GM15510 (cell line): ENCODE measurements around the gene SPOCK2.

Source experiments
- POLR2A ChIP-seq: IDR thresholded peaks from 3 replicates; pipeline ENCODE4 v1.6.1; 2011; ENCODE audit warnings: borderline replicate concordance; ENCODE audit not compliant: insufficient read length; ENCODE audit errors: extremely low read depth

Gene SPOCK2

GRCh38 chr10:72114706-72115450 is 26.5 kb upstream of the SPOCK2 start:
- TF ChIP-seq POLR2A: no peak

DNA sequence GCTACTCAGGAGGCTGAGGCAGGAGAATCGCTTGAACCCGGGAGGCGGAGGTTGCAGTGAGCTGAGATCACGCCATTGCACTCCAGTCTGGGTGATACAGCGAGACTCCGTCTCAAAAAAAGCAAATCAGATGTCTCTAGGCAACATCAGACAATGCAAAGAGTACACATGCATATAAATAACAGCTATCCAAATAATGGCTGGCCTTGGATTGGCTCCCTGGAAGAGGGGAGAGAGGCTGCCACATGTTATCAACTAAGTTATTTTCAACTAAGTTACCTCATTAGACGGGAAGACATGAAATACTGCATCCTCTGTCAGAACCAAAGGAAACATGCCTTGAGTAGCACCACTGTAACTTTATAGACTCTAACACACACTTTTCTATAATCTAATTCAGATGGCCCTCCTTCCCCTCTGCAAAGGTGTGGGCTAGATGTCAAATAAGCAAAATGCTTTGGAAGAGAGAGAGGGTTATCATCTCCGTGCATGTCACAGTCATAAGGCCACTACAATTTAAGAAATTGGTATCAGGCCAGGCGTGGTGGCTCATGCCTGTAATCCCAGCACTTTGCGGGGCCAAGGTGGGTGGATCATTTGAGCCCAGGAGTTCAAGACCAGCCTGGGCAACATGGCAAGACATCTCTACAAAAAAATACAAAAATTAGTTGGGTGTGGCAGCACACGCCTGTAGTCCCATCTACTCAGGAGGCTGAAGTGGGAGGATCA is 22.5 kb upstream of the SPOCK2 start:
- no peak for TF ChIP-seq POLR2A

- no peak for TF ChIP-seq POLR2A
Observed at GRCh38 chr10:72109636-72110157, 21.3 kb upstream of the SPOCK2 start.

GRCh38 chr10:72108830-72109635 is 20.7 kb upstream of the SPOCK2 start:
- TF ChIP-seq POLR2A: no peak

- TF ChIP-seq POLR2A: no peak
Observed at GRCh38 chr10:72107325-72108003, 19.1 kb upstream of the SPOCK2 start.

DNA sequence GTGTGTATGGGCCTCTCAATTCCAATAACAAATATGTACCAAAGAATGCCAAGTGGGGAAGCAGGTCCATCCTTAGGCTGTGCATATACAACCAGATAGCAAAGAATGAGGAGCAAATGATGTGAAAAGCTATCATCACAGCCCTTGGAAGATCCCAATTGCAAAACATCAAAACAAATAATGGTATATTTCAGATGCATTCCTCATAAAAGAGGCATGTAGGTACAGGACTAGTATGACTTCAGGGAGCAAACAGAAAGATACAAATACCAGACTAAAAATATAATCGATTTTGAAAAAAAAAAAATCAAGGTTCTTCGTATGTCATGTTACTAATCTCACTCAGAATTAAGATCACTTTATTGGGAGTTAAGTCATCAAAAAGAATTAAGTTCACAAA is 18.5 kb upstream of the SPOCK2 start:
- no peak for TF ChIP-seq POLR2A

DNA sequence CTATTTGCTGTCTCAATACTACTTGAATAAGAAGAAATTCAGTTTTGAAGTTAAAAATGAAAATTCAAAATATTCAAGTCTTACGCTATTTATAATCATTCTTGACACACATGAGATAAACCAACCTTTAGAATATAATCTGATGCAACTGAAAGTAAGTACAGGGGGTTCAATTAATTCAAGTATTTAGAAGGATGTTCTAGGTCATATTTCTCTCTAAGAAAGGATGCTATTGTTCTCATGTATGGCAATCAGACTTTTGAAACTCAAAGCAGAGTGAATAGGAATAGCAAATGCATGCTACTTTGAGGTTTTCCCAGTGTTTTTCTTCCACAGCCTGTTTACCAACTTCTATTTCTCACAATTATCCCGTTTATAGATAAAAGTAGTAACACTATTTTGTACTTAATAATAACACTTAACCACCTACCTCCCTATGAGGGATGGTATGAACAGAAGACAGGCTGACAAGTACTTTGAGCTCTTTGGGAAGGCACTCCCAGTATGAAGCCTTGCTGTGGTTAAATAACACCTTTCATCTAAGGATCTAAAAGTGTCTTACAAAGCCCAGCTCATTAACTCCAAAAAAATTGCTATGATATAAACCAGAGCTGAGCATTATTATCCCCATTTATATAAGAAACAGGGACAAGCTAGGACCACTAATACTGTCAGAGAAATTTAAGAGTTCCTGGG is 18.0 kb upstream of the SPOCK2 start:
- TF ChIP-seq POLR2A: no peak

DNA sequence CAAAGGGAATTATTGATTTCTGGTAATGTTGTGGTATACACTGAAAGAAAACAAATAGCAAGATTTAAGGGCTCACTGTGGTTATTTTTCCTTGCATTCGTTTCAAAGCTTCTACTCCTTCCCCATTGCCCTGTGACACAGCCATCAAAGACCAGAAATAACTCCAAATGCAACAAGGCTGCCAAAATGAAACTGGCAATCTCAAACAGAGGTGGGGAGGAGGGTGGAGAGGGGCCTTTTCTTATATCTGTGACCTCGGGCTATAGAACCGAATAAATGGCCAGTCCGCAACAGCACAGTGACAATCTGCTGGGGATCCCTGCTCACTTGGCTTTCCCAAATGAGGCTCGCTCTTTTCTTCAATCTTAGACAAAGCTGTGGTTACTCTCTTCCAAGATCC is 17.4 kb upstream of the SPOCK2 start:
- no peak for TF ChIP-seq POLR2A

DNA sequence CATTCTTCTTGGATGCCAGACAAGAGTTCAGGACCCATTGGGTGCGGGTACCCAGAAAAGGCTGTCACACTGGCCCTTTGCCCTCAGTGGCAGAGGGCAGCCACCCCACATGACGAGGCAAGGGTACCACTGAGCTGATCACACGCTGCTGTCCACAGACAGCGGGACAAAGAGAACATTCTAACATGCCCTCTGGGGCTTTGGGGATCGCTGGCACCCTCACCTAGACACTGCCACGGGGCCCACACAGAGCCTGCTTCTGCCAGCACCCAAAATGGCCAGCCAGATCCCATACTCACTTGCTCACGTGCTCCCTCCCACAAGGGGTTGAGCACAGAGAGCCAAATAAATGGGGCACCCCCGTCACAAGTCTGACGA is 16.7 kb upstream of the SPOCK2 start:
- no peak for TF ChIP-seq POLR2A

DNA sequence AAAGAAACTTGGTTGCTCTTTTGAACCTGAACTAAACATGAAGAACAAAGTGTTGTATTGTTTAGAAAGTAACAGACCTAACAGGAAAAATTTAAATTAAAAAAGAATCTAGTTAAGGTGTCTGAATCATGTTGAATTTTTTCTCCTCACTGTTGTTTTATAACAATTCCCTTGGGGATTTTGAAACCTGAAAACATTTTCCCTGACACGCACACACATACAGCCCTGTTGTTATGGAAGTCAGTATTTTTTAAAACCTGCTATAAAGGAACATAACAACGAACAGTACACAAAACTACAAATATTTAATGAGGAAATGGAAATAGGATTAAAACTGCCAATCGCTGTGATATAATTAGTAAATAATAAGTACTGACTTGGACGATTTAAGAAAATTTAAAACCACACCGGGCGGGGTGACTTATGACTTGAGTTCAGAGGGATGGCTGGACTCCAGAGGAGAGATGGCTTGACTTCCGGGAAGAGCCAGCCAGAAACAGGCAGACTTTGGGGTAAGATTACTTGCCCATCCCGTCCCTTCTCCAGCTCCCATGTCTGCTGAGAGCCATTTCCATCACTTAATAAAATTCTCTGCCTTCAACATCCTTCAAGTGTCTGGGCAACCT is 16.2 kb upstream of the SPOCK2 start:
- no peak for TF ChIP-seq POLR2A

DNA sequence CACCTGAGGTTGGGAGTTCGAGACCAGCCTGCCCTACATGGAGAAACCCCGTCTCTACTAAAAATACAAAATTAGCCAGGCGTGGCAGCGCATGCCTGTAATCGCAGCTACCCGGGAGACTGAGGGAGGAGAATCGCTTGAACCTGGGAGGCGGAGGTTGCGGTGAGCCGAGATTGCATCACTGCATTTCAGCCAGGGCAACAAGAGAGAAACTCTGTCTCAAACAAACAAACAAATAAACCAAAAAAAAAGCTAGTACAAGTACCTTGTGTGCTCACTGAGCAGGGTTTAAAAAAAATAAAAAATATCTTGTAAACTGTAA is 11.2 kb upstream of the SPOCK2 start:
- TF ChIP-seq POLR2A: no peak

GRCh38 chr10:72098836-72099599 is 10.7 kb upstream of the SPOCK2 start:
- TF ChIP-seq POLR2A: no peak

DNA sequence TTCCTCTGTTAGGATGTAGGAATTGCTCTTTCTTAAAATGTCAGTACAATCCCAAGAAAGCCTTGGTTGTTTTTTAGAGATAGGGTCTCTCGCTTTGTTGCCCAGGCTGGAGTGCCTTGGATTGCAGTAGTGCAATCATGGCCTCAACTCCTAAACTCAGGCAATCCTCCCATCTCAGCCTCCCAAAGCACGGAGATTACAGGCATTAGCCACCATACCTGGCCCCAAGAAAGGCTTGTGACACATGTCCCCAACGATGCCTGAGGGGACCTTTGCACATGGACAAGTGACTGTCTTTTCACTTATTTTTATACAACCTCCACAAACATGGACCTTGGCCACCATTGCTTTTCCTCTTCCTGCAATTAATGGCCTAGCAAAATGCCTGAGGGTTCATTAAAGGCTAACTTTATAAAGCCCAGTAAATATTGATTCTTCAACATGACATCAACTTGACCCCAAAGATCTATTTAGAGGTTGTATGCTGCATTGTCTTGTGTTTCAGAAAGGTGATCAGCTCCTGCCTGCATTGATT is 10.0 kb upstream of the SPOCK2 start:
- no peak for TF ChIP-seq POLR2A
